HUES64 (cell line): ENCODE results near the gene PDE4B.

Experiments used
- H3K27ac ChIP-seq: 2 replicates; pipeline ENCODE4 v1.7.0; 2013; ENCODE audit warnings: low read depth, low read length, inconsistent platforms
- H3K27me3 ChIP-seq: 2 replicates; pipeline ENCODE4 v1.6.1; 2013; ENCODE audit warnings: mild to moderate bottlenecking, low read length; ENCODE audit not compliant: insufficient read depth
- H3K36me3 ChIP-seq: 2 replicates; pipeline ENCODE4 v1.6.1; 2013; ENCODE audit warnings: mild to moderate bottlenecking, low read length; ENCODE audit not compliant: insufficient read depth
- H3K4me1 ChIP-seq: 2 replicates; pipeline ENCODE4 v1.6.1; 2013; ENCODE audit warnings: mild to moderate bottlenecking, low read length, moderate library complexity; ENCODE audit not compliant: insufficient read depth
- H3K4me3 ChIP-seq: 2 replicates; pipeline ENCODE4 v1.5.1; 2013; ENCODE audit warnings: mild to moderate bottlenecking, low read length, moderate library complexity
- H3K9ac ChIP-seq: 2 replicates; pipeline ENCODE4 v1.6.1; 2013; ENCODE audit warnings: mild to moderate bottlenecking, low read depth, low read length
- H3K9me3 ChIP-seq: 2 replicates; pipeline ENCODE4 v1.6.1; 2013; ENCODE audit warnings: low read depth, low read length; ENCODE audit not compliant: insufficient read depth
- WGBS: fragments of 150-250, 120-280 bp; methylation state at CpG from one replicate; pipeline ENCODE4 v1.1.7; 2013; ENCODE audit warnings: missing lambda C conversion rate; 5-methylcytosine and 5-hydroxymethylcytosine counted together

Gene PDE4B

DNA sequence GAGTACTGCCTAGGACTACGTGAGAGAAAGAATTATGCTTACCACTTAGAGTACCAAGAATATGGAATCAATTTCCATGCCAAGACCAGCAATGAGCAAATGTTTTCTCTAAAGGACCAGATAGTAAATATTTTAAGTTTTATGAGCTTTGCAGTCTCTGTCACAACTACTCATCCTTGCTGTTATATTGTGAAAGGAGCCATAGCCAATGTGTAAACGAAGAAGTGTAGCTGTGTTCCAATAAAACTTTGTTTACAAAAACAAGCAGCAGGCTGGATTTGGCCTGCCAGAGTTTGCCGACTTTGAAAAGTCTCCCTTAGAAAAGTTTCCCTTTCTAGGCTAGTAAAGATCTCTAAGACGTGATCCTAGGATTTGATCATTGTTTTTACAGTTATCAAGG is 128.8 kb downstream of the PDE4B start:
- H3K27me3 ChIP-seq = no peaks in the 10 kb centered on the region
- no peak overlapping the region for H3K4me3 ChIP-seq
- H3K36me3 ChIP-seq = no peaks in the 10 kb centered on the region
- H3K4me1 ChIP-seq = no peaks in the 10 kb centered on the region
- WGBS = 78% methylated on average over 4 of the region's 4 CpGs
- H3K9ac ChIP-seq = no peak overlapping the region
- H3K9me3 ChIP-seq = no peaks in the 10 kb centered on the region
- no peak overlapping the region for H3K27ac ChIP-seq

DNA sequence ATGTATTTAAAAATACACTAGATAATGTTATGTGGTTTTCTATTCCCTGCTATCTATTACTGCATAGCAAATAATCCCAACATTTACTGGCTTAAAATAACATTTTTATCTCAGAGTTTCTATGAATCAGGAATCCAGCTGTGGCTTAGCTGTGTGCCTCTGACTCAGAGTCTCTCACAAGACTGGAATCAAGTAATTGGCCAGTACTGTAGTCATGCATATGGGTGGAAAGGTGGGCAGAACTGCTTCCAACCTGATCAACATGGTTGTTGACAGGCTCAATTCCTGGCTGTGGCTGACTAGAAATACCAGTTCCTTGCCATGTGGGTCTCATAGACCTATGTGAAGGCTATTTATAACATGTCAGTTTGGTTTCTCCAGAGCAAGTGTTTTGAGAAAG is 131.8 kb downstream of the PDE4B start:
- Histone ChIP-seq H3K4me1 (no peaks in the 10 kb centered on the region), H3K27me3 (no peaks in the 10 kb centered on the region), H3K9me3 (no peaks in the 10 kb centered on the region), H3K4me3 (no peak overlapping the region), H3K9ac (no peak overlapping the region), H3K36me3 (no peaks in the 10 kb centered on the region), H3K27ac (no peak overlapping the region)

DNA sequence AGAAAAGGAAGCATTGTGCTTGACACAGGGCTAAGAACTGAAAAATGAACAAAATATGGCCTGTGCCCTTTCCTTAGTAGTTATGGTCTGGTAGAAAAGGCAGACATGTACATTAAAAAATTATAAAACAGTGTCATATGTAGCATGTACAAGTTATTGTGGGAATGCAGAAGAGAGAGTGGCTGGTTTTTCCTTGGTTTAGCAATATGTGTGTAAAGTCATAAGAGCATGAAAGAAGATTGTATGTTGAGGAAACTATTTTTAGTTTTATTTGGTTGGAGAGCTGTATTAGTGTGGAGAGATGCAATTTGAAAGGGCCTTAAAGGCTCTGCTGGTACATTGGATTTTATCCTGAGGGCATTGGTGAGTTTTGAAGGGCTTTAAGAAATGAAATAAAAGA is 145.8 kb downstream of the PDE4B start:
- no peak overlapping the region for H3K27ac ChIP-seq
- no peak overlapping the region for H3K9ac ChIP-seq
- H3K27me3 ChIP-seq = no peaks in the 10 kb centered on the region
- H3K9me3 ChIP-seq = no peaks in the 10 kb centered on the region
- no peak overlapping the region for H3K4me3 ChIP-seq
- no peaks in the 10 kb centered on the region for H3K36me3 ChIP-seq
- no peaks in the 10 kb centered on the region for H3K4me1 ChIP-seq

DNA sequence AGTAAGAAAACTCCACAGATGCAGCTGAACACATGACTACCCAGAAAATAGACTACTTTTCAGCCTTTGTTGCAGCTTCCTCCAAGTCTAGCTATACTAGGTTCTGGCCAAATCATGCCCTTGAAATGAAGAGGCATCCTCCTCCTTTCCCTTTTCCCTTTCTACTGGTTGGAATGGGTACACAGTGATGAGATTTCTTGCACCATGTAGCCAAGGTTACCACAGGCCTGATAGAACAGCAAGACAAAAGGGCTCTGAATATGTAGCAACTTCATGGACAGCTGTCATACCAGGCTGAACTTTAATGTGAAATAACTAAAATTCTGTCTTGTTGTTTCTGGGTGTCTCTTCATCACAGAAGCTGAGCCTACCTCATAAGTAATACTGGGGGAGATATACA is 146.5 kb downstream of the PDE4B start:
- Histone ChIP-seq H3K4me1 (no peaks in the 10 kb centered on the region), H3K36me3 (no peaks in the 10 kb centered on the region), H3K9ac (no peak overlapping the region), H3K27me3 (no peaks in the 10 kb centered on the region), H3K4me3 (no peak overlapping the region), H3K27ac (no peak overlapping the region), H3K9me3 (no peaks in the 10 kb centered on the region)

DNA sequence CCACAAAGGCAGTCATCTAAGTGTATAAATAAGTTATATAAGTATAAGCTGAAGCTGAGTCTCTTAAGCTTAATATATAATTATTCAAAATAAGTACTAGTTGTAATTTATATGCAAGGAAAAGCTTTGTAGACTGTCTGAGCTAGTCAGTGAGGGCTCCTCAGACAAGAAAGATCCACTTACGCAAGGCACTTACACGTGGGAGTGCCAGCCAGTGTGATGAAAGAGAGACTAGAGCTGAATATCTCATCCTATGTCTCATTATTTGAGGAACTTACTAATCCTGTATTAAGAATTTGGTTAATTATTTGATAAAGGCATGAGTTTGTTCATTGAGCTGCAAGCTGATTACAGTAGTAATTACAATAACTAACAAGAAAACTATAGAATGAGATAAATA is 146.9 kb downstream of the PDE4B start:
- no peaks in the 10 kb centered on the region for H3K36me3 ChIP-seq
- no peak overlapping the region for H3K27ac ChIP-seq
- no peak overlapping the region for H3K4me3 ChIP-seq
- H3K27me3 ChIP-seq = no peaks in the 10 kb centered on the region
- H3K4me1 ChIP-seq = no peaks in the 10 kb centered on the region
- no peak overlapping the region for H3K9ac ChIP-seq
- WGBS = 86% methylated on average over 2 of the region's 2 CpGs
- H3K9me3 ChIP-seq = no peaks in the 10 kb centered on the region

DNA sequence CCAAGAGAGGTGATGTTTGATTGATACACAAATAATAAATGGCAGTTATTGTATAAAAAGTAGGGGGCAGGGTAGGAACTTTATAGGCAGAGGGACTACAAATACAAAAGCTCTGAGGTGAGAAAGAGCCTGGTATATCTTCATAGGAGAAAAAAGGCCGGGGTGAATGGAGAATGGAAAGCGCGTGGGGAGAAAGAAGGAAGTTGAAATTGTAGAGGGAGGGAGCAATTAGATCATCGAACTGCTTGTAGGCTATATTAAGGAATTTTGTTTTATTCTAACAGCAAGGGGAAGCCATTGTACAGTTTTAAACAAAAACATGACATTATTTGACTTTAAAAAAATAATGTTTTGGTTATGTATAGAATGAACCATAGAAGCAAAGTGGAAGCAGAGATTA is 147.4 kb downstream of the PDE4B start:
- no peaks in the 10 kb centered on the region for H3K27me3 ChIP-seq
- no peaks in the 10 kb centered on the region for H3K4me1 ChIP-seq
- no peak overlapping the region for H3K4me3 ChIP-seq
- H3K9ac ChIP-seq = no peak overlapping the region
- no peaks in the 10 kb centered on the region for H3K36me3 ChIP-seq
- no peaks in the 10 kb centered on the region for H3K9me3 ChIP-seq
- 86% methylated on average over 4 of the region's 4 CpGs for WGBS
- no peak overlapping the region for H3K27ac ChIP-seq

DNA sequence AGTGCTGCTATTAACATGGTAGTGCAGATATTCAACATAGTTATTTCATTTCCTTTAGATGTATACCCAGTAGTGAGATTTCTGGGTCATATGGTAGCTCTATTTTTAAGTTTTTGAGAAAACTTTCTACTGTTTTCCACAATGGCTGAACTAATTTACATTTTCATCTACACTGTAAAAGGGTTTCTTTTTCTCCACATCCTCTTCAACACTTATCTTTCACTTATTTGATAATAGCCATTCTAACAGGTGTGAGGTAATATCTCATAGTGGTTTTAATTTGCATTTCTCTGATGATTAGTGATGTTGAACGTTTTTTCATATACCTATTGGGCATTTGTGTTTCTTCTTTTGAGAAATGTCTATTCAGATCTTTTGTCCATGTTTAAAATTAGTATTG is 149.8 kb downstream of the PDE4B start:
- no peak overlapping the region for H3K4me3 ChIP-seq
- no peaks in the 10 kb centered on the region for H3K27me3 ChIP-seq
- no peaks in the 10 kb centered on the region for H3K4me1 ChIP-seq
- no peaks in the 10 kb centered on the region for H3K9me3 ChIP-seq
- no peak overlapping the region for H3K9ac ChIP-seq
- no peak overlapping the region for H3K27ac ChIP-seq
- WGBS = 31% methylated on average over 1 of the region's 1 CpG
- no peaks in the 10 kb centered on the region for H3K36me3 ChIP-seq

DNA sequence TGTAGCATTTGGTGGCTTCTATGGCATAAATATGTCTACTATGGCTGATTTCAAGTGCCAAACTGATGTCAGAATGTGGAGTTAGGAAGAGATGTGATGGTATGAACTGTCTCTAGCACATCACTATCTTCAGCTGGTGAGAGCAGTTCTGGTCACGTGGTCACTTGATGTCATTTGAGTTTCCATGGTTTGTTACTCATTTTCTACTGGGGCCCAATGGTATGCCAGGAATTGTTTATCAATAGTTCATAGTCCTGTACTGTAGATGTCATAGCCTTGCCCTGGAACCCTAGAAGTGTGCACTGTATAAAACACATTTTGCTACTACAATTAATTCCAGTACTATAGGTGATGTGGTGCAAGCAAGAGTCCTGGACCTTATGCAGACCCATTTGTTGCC is 153.7 kb downstream of the PDE4B start:
- Histone ChIP-seq H3K36me3 (no peaks in the 10 kb centered on the region), H3K9ac (no peak overlapping the region), H3K4me1 (no peaks in the 10 kb centered on the region), H3K27me3 (no peaks in the 10 kb centered on the region), H3K4me3 (no peak overlapping the region), H3K9me3 (no peaks in the 10 kb centered on the region), H3K27ac (no peak overlapping the region)
- 88% methylated on average over 1 of the region's 1 CpG for WGBS

GRCh38 chr1:65946960-65947359 is 154.3 kb downstream of the PDE4B start:
- Histone ChIP-seq H3K9me3 (no peaks in the 10 kb centered on the region), H3K4me3 (no peak overlapping the region), H3K27me3 (no peaks in the 10 kb centered on the region), H3K9ac (no peak overlapping the region), H3K36me3 (no peaks in the 10 kb centered on the region), H3K27ac (no peak overlapping the region), H3K4me1 (no peaks in the 10 kb centered on the region)
- WGBS = 92% methylated on average over 5 of the region's 5 CpGs

DNA sequence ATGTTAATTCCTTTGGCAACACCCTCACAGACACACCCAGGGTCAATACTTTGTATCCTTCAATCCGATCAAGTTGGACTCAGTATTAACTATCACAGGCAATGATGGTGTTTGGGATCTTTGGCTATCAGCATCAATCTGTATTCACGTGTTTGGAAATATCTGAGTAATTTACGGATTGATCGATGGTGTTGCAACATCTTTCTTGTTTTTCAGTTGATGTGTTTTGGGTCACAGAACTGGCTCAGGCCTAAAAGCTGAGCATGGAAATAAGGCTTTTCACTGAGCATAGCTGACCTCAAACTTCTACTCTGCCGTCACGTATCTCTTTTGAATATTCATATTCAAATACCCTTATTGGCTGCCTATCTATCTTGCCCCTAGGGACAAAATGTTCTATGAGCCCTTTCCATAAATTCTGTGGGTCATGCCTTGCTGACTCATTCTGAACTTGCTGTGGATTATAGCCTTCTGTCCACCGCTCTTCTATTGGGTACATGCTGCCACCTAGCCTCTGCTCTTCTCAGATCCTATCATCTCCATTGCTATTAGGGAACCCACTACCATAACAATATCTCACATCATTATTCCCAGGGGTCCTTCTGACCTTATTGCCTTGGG is 156.0 kb downstream of the PDE4B start:
- 88% methylated on average over 7 of the region's 7 CpGs for WGBS
- no peak overlapping the region for H3K27ac ChIP-seq

GRCh38 chr1:65949230-65949626 is 156.5 kb downstream of the PDE4B start:
- H3K4me1 ChIP-seq = no peaks in the 10 kb centered on the region
- WGBS = 93% methylated on average over 2 of the region's 2 CpGs
- no peak overlapping the region for H3K4me3 ChIP-seq
- no peak overlapping the region for H3K27ac ChIP-seq
- H3K9me3 ChIP-seq = no peaks in the 10 kb centered on the region
- no peaks in the 10 kb centered on the region for H3K36me3 ChIP-seq
- H3K27me3 ChIP-seq = no peaks in the 10 kb centered on the region
- no peak overlapping the region for H3K9ac ChIP-seq

More for the DNA sequence above, 156.0 kb downstream of the PDE4B start:
- Histone ChIP-seq H3K4me1 (no peaks in the 10 kb centered on the region), H3K27me3 (no peaks in the 10 kb centered on the region), H3K9me3 (no peaks in the 10 kb centered on the region), H3K9ac (no peak overlapping the region), H3K36me3 (no peaks in the 10 kb centered on the region), H3K4me3 (no peak overlapping the region)

DNA sequence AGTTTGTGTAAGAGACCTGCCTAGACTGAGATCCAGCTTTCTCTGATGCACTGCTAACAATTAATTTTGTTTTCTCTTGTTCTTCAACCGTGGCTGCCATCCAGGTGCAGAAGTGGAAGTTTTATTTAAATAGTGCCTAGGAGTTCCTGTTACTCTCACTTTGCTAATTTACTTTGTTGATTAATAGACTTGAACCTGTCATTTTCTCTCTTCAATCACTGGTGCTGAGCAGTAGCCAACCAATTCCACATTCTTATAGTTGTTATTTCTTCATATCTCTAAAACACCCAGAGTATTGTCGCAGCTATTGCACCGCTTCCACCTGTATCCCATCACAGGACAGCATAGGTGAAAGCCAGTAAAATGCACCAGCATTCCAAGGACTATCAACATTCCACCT is 157.2 kb downstream of the PDE4B start:
- Histone ChIP-seq H3K27ac (no peak overlapping the region), H3K36me3 (no peaks in the 10 kb centered on the region), H3K9me3 (no peaks in the 10 kb centered on the region), H3K4me1 (no peaks in the 10 kb centered on the region), H3K9ac (no peak overlapping the region), H3K4me3 (no peak overlapping the region), H3K27me3 (no peaks in the 10 kb centered on the region)
- WGBS = 99% methylated on average over 3 of the region's 3 CpGs
